Stimulated activated naive CD8-positive, alpha-beta T cell treated with anti-CD3 and anti-CD28 coated beads, Interleukin-15, Interleukin-2, amounts not matched to agents 100 ng/mL and 50 ng/mL, for 24 hours (primary cell): ENCODE measurements around the gene CORO6.
A peak's percentile ranks its signal among the peaks of the same experiment; 100 is the strongest.

Source experiments
- H3K27ac Mint-ChIP-seq: one replicate; pipeline ENCODE4 v1.8.0; 2021; ENCODE audit warnings: mild to moderate bottlenecking, mixed read lengths
- H3K27me3 Mint-ChIP-seq: one replicate; pipeline ENCODE4 v1.8.0; 2021; ENCODE audit warnings: mixed read lengths
- H3K36me3 Mint-ChIP-seq: one replicate; pipeline ENCODE4 v1.8.0; 2021; ENCODE audit warnings: low read depth, mixed read lengths
- H3K4me1 Mint-ChIP-seq: one replicate; pipeline ENCODE4 v1.8.0; 2021; ENCODE audit warnings: low read depth, mixed read lengths
- H3K4me3 Mint-ChIP-seq: one replicate; pipeline ENCODE4 v1.8.0; 2021; ENCODE audit warnings: mild to moderate bottlenecking, mixed read lengths
- H3K9me3 Mint-ChIP-seq: one replicate; pipeline ENCODE4 v1.8.0; 2021; ENCODE audit warnings: mixed read lengths

The CORO6 gene

GRCh38 chr17:29593591-29594518 lies 28.9 kb downstream of the CORO6 start:
- Mint-ChIP-seq H3K27ac (no peak overlapping the region), H3K4me1 (peaks cover 46% of the 10 kb centered on the region), H3K36me3 (no peaks in the 10 kb centered on the region), H3K27me3 (no peaks in the 10 kb centered on the region), H3K4me3 (peak overlapping the region; percentile 79), H3K9me3 (no peaks in the 10 kb centered on the region)

- Mint-ChIP-seq H3K27ac (peak within 1 kb of the TSS; percentile 68), H3K9me3 (no peaks in the 10 kb centered on the region), H3K27me3 (no peaks in the 10 kb centered on the region), H3K4me1 (peaks cover 50% of the 10 kb centered on the region), H3K4me3 (peak within 1 kb of the TSS; percentile 79), H3K36me3 (no peaks in the 10 kb centered on the region)
These were observed 29.7 kb downstream of the CORO6 start, which contains the start of gene ANKRD13B for GRCh38 chr17:29592850-29593551. ANKRD13B (plus strand) TSS chr17:29593132; CDS start chr17:29593622, 490 bp downstream.

- H3K4me1 Mint-ChIP-seq, result peaks cover 60% of the 10 kb centered on the region
- H3K27me3 Mint-ChIP-seq, result no peaks in the 10 kb centered on the region
- peak overlapping the region; percentile 86 for H3K27ac Mint-ChIP-seq
- no peaks in the 10 kb centered on the region for H3K9me3 Mint-ChIP-seq
- no peaks in the 10 kb centered on the region for H3K36me3 Mint-ChIP-seq
- H3K4me3 Mint-ChIP-seq, result peak overlapping the region; percentile 74
These were observed 30.7 kb downstream of the CORO6 start for GRCh38 chr17:29591737-29592608.

- peak overlapping the region; percentile 86 for H3K27ac Mint-ChIP-seq
- H3K36me3 Mint-ChIP-seq, result no peaks in the 10 kb centered on the region
- no peaks in the 10 kb centered on the region for H3K9me3 Mint-ChIP-seq
- H3K4me1 Mint-ChIP-seq, result peaks cover 66% of the 10 kb centered on the region
- H3K27me3 Mint-ChIP-seq, result no peaks in the 10 kb centered on the region
- peak overlapping the region; percentile 74 for H3K4me3 Mint-ChIP-seq
These were observed 31.5 kb downstream of the CORO6 start for GRCh38 chr17:29591146-29591736.

- H3K9me3 Mint-ChIP-seq, result no peaks in the 10 kb centered on the region
- H3K27ac Mint-ChIP-seq, result peak overlapping the region; percentile 86
- H3K4me1 Mint-ChIP-seq, result peaks cover 73% of the 10 kb centered on the region
- H3K36me3 Mint-ChIP-seq, result no peaks in the 10 kb centered on the region
- no peaks in the 10 kb centered on the region for H3K27me3 Mint-ChIP-seq
- peak overlapping the region; percentile 88 for H3K4me3 Mint-ChIP-seq
These were observed 32.1 kb downstream of the CORO6 start for GRCh38 chr17:29590411-29591145.

GRCh38 chr17:29589524-29590410 lies 32.9 kb downstream of the CORO6 start, which contains the start of gene GIT1:
GIT1 (minus strand) TSS chr17:29589648; CDS start chr17:29589378, 270 bp downstream.
- H3K27ac Mint-ChIP-seq, result peak within 1 kb of the TSS; percentile 92
- H3K27me3 Mint-ChIP-seq, result no peaks in the 10 kb centered on the region
- peaks cover 78% of the 10 kb centered on the region for H3K4me1 Mint-ChIP-seq
- no peaks in the 10 kb centered on the region for H3K36me3 Mint-ChIP-seq
- H3K9me3 Mint-ChIP-seq, result no peaks in the 10 kb centered on the region
- H3K4me3 Mint-ChIP-seq, result peak within 1 kb of the TSS; percentile 94

GRCh38 chr17:29588562-29589411 lies 33.9 kb downstream of the CORO6 start:
- Mint-ChIP-seq H3K4me3 (peak overlapping the region; percentile 94), H3K36me3 (peaks cover 4% of the 10 kb centered on the region), H3K4me1 (peaks cover 77% of the 10 kb centered on the region), H3K9me3 (no peaks in the 10 kb centered on the region), H3K27ac (peak overlapping the region; percentile 92), H3K27me3 (no peaks in the 10 kb centered on the region)

DNA sequence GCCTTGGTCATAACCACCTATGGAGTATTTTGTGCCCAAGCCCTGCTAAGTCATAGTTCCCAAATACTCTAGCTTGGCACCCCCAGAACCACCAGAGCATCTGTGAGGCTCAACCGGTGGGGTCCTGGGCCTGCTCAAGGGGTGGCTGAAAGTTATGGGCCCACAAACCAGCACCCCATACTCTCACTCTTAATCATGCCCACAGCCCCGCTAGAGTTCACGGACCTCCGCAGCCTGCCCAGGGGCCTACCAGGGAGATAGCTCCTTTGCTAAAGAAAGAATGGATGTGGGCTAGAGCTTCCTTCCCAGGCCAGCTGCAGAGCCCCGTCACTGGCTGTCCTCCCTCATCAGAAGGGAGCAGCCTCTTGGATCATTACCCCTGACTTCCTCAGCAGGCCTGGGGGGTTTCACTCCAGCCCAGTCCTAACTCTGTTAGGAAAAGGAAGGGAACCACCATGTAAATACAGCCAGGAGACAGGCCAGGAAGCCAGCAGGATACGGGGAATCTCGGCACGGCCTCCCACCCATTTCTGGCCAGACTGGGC lies 34.6 kb downstream of the CORO6 start:
- peak overlapping the region; percentile 94 for H3K4me3 Mint-ChIP-seq
- peaks cover 11% of the 10 kb centered on the region for H3K36me3 Mint-ChIP-seq
- peaks cover 76% of the 10 kb centered on the region for H3K4me1 Mint-ChIP-seq

DNA sequence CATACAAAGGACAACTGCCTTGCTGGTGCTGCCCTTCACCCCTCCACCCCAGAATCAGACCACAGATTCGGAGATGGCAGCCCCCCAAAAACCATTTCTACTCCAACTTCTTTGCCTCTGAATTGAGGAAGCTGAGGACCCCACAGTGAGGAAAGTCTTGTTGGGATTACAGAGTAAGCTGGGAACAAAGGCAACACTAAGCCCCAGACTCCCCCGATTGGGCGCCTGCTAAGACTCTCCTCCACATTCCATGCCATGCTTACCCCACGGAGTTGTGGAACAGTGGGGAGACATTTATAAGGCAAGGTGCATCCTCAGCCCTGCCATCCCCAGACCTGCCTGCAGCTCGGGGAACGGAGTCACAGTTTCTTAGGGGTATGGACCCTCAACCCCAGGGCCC lies 35.1 kb downstream of the CORO6 start:
- H3K4me1 Mint-ChIP-seq, result peaks cover 73% of the 10 kb centered on the region
- H3K27me3 Mint-ChIP-seq, result no peaks in the 10 kb centered on the region
- H3K36me3 Mint-ChIP-seq, result peaks cover 14% of the 10 kb centered on the region
- peak overlapping the region; percentile 94 for H3K4me3 Mint-ChIP-seq
- no peaks in the 10 kb centered on the region for H3K9me3 Mint-ChIP-seq
- peak overlapping the region; percentile 92 for H3K27ac Mint-ChIP-seq

More for the DNA sequence above, 34.6 kb downstream of the CORO6 start:
- H3K27me3 Mint-ChIP-seq, result no peaks in the 10 kb centered on the region
- H3K9me3 Mint-ChIP-seq, result no peaks in the 10 kb centered on the region
- H3K27ac Mint-ChIP-seq, result peak overlapping the region; percentile 92

GRCh38 chr17:29586676-29587469 lies 35.8 kb downstream of the CORO6 start:
- peak overlapping the region; percentile 94 for H3K4me3 Mint-ChIP-seq
- H3K27ac Mint-ChIP-seq, result peak overlapping the region; percentile 92
- peaks cover 21% of the 10 kb centered on the region for H3K36me3 Mint-ChIP-seq
- H3K27me3 Mint-ChIP-seq, result no peaks in the 10 kb centered on the region
- H3K4me1 Mint-ChIP-seq, result peaks cover 69% of the 10 kb centered on the region
- H3K9me3 Mint-ChIP-seq, result no peaks in the 10 kb centered on the region

DNA sequence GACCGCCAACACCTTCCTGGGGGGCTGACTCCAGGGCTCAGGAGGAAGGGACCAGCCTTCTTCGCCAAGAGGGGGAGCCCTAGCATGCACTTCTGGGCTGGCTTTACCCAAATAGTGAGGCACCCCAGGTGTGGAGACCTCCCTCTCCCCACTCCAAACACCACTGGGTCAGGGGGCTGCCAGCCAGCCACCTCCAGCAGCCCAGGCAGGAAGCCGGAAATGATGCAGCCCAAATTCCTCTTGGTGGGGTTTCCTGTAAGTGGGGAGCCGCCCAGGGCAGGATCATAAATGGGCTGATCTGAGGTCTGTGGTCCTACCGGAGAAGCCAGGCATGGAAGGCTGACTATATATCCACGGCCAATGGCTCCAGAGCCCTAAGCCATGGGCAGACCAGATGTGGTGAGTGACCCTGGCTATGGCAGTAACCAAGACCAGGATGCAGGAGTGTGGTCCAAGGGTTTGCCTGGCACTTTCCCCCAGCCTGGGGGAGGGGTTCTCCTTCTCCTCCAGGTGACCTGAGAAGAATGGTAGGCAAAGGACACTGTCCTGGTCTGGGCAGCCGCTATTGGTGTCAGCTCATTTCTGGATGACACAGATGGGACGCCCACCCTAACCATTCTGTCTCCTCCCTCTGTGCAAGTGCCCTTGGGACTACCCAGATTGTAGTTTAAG lies 37.5 kb downstream of the CORO6 start:
- peak overlapping the region; percentile 43 for H3K4me3 Mint-ChIP-seq
- peaks cover 59% of the 10 kb centered on the region for H3K4me1 Mint-ChIP-seq
- H3K27me3 Mint-ChIP-seq, result no peaks in the 10 kb centered on the region
- peaks cover 31% of the 10 kb centered on the region for H3K36me3 Mint-ChIP-seq
- peak overlapping the region; percentile 81 for H3K27ac Mint-ChIP-seq
- no peaks in the 10 kb centered on the region for H3K9me3 Mint-ChIP-seq
